ENCODE data around the gene FRMPD4. TPM values are rescaled to one million over a fixed set of nuclear protein-coding genes. Genes with fewer than 3 reads are reported as not detected.

The FRMPD4 gene
- total and polyA plus RNA-seq, 10 of the 15 experiments (the other 5 are each of a cell fraction or from before 2014, with no cell fraction given) = not detected

- H3K4me1 ChIP-seq (ENCODE audit: control insufficient read depth, insufficient read depth, low read length) = no peaks in the 10 kb centered on the region
- no peaks in the 10 kb centered on the region for H3K9me3 ChIP-seq (replicated peaks; ENCODE audit: control insufficient read depth, insufficient read depth, low read length)
- no peak overlapping the region for H3K9ac ChIP-seq (ENCODE audit: control insufficient read depth, insufficient read depth, low read length)
- H3K36me3 ChIP-seq (ENCODE audit: control insufficient read depth in 2 of 2, insufficient read depth in 2 of 2, low read length in 1 of 2) = no peaks in the 10 kb centered on the region
- ChIA-PET POLR2A (no interaction called here), CTCF (no interaction called here), RAD21 (ENCODE audit: unreplicated experiment) (no interaction called here), SMC1A (ENCODE audit: uncharacterized antibody, unreplicated experiment) (no interaction called here)
- DNase-seq (ENCODE audit: low read depth, low spot score) (no peak), ATAC-seq (no peak), FAIRE-seq (no peak)
- no peaks in the 10 kb centered on the region for H3K79me2 ChIP-seq (ENCODE audit: control insufficient read depth, insufficient read depth, low read length)
- TF ChIP-seq FOXM1 (IDR thresholded peaks at IDR 0.05; ENCODE audit: low read depth, low read length) = no peak
- no peak for TF ChIP-seq NRF1 (conservative IDR thresholded peaks at IDR 0.05; ENCODE audit: low read depth, low read length)
- TF ChIP-seq ZNF592 (IDR thresholded peaks at IDR 0.05) = no peak
- TF ChIP-seq ESRRA (IDR thresholded peaks at IDR 0.05; ENCODE audit: low read length) = no peak
- TF ChIP-seq PBX3 (IDR thresholded peaks at IDR 0.05; ENCODE audit: insufficient replicate concordance, low read depth, low read length) = no peak
- no peak for TF ChIP-seq FOS (IDR thresholded peaks at IDR 0.05; ENCODE audit: borderline replicate concordance, extremely low read depth, insufficient read length)
- no peak for TF ChIP-seq CREM (IDR thresholded peaks at IDR 0.05; ENCODE audit: low read depth)
- no peak for TF ChIP-seq STAT3 (IDR thresholded peaks at IDR 0.05; ENCODE audit: low read depth, low read length)
- no peak for TF ChIP-seq PML (IDR thresholded peaks at IDR 0.05; ENCODE audit: low read length)
- no peak for TF ChIP-seq BHLHE40 (IDR thresholded peaks at IDR 0.05; ENCODE audit: borderline replicate concordance in 1 of 2, low read depth in 2 of 2, low read length in 1 of 2)
- TF ChIP-seq ASH2L (IDR thresholded peaks at IDR 0.05; ENCODE audit: borderline replicate concordance, low read depth) = no peak
- no peak for TF ChIP-seq IKZF1 (conservative IDR thresholded peaks at IDR 0.05)
- TF ChIP-seq MTA2 (IDR thresholded peaks at IDR 0.05; ENCODE audit: low read depth) = no peak
- no peak for TF ChIP-seq USF1 (IDR thresholded peaks at IDR 0.05; ENCODE audit: borderline replicate concordance, extremely low read length, insufficient read depth, low read depth, low read length)
- TF ChIP-seq RFX5 (IDR thresholded peaks at IDR 0.05; ENCODE audit: low read depth, low read length) = no peak
- no peaks in the 10 kb centered on the region for H4K20me1 ChIP-seq (ENCODE audit: control insufficient read depth, insufficient read depth)
- no peak overlapping the region for H2AFZ ChIP-seq (ENCODE audit: control insufficient read depth, low read depth, low read length)
- in situ Hi-C loops (cut with MboI) = no loop called here
- no peak overlapping the region for H3K27ac ChIP-seq (ENCODE audit: control insufficient read depth, insufficient read depth)
- intact Hi-C loops (cut with micrococcal nuclease; ENCODE audit: unreplicated experiment) = no loop called here
- H3K4me2 ChIP-seq (ENCODE audit: control insufficient read depth, insufficient read depth) = no peak overlapping the region
- H3K27me3 ChIP-seq (replicated peaks in 1 of 2; ENCODE audit: control insufficient read depth in 2 of 2, insufficient read depth in 2 of 2, low read length in 1 of 2) = no peaks in the 10 kb centered on the region
- 28% methylated on average over 4 of the region's 4 CpGs for WGBS (ENCODE audit: insufficient coverage, insufficient replicate concordance, low lambda C conversion rate, missing lambda C conversion rate)
- no TSS peak for BruUV-seq (replicated peaks)
- no peak overlapping the region for H3K4me3 ChIP-seq
Observed at GRCh38 chrX:12149670-12150407, 11.6 kb downstream of the FRMPD4 start.

Data from GM12878 (cell line).